Pulmonary artery endothelial cell (primary cell): Measurements from ENCODE around the gene AHSP. TPM values are rescaled to one million over a fixed set of nuclear protein-coding genes. Genes with fewer than 3 reads are reported as not detected.
"Not testable (repeated sequence)": the region's sequence is repeated elsewhere in the genome, so short reads cannot be mapped to it uniquely, and the experiment has no call there.

Source experiments
- DNase-seq: peaks from one replicate; pipeline ENCODE4 v3.0.0-alpha.2; 2011; ENCODE audit warnings: low read depth, low spot score
- total RNA-seq: library from RNA; depleted of rRNA; stranded (reverse); fragments of >200 nt; gene quantifications from 2 replicates; pipeline ENCODE4 v1.2.3, GENCODE V29; 2014

Gene AHSP
- total RNA-seq, 1 donor from 2014 or later: not detected

- DNase-seq: no peak
Observed at GRCh38 chr16:31501226-31501965, 26.3 kb upstream of the AHSP start.

- no peak for DNase-seq
Observed at GRCh38 chr16:31501966-31502348, 25.7 kb upstream of the AHSP start.

GRCh38 chr16:31502981-31503380 lies 24.7 kb upstream of the AHSP start:
- no peak for DNase-seq

GRCh38 chr16:31503555-31503954 lies 24.1 kb upstream of the AHSP start:
- not testable (repeated sequence) for DNase-seq

GRCh38 chr16:31504159-31504558 lies 23.5 kb upstream of the AHSP start:
- DNase-seq: peak; percentile 30

GRCh38 chr16:31505483-31505882 lies 22.2 kb upstream of the AHSP start:
- DNase-seq: no peak

GRCh38 chr16:31507617-31507928 lies 20.1 kb upstream of the AHSP start:
- no peak for DNase-seq

- DNase-seq: peak; percentile 60
Observed at GRCh38 chr16:31507929-31508705, 19.6 kb upstream of the AHSP start, which contains the start of gene RUSF1. RUSF1 (minus strand) TSS chr16:31508391; CDS start chr16:31508373, 18 bp downstream.

- DNase-seq: no peak
Observed at GRCh38 chr16:31508706-31509195, 18.9 kb upstream of the AHSP start.

- DNase-seq: no peak
Observed at GRCh38 chr16:31513126-31513525, 14.6 kb upstream of the AHSP start.

- no peak for DNase-seq
Observed at GRCh38 chr16:31513884-31514283, 13.8 kb upstream of the AHSP start.

GRCh38 chr16:31517800-31518402 lies 9.8 kb upstream of the AHSP start:
- DNase-seq: no peak

GRCh38 chr16:31519759-31520431 lies 7.8 kb upstream of the AHSP start:
- no peak for DNase-seq

GRCh38 chr16:31521368-31521767 lies 6.3 kb upstream of the AHSP start:
- no peak for DNase-seq

- DNase-seq: no peak
Observed at GRCh38 chr16:31522071-31522470, 5.6 kb upstream of the AHSP start.

- not testable (repeated sequence) for DNase-seq
Observed at GRCh38 chr16:31523768-31524167, 3.9 kb upstream of the AHSP start.

- no peak for DNase-seq
Observed at GRCh38 chr16:31525113-31525512, 2.6 kb upstream of the AHSP start.

GRCh38 chr16:31528523-31529107 lies 915 bp downstream of the AHSP start:
- no peak for DNase-seq

- no peak for DNase-seq
Observed at GRCh38 chr16:31529108-31529936, 1.6 kb downstream of the AHSP start.

GRCh38 chr16:31529937-31530312 lies 2.2 kb downstream of the AHSP start:
- DNase-seq: no peak

- no peak for DNase-seq
Observed at GRCh38 chr16:31530405-31530804, 2.7 kb downstream of the AHSP start.
